SU-DHL-6 (cell line): ENCODE data around the gene ITGB6.

Experiments
- H2AFZ ChIP-seq: fragments of 200-600 bp; sonication (generic); 2 replicates; pipeline ENCODE4 v1.6.1; 2014; ENCODE audit warnings: low read depth, mild to moderate bottlenecking, moderate library complexity, mixed read lengths, antibody characterized with exemption, low read length; ENCODE audit not compliant: severe bottlenecking
- H3F3A ChIP-seq: fragments of 200-600 bp; shearing (Covaris generic); 2 replicates; pipeline ENCODE4 v1.6.0; 2016; ENCODE audit warnings: antibody characterized with exemption, mild to moderate bottlenecking; ENCODE audit not compliant: insufficient read depth
- H3K27ac ChIP-seq: fragments of 200-600 bp; sonication (generic); 2 replicates; pipeline ENCODE4 v1.5.1; 2016; ENCODE audit warnings: low read depth, mild to moderate bottlenecking, low read length, moderate library complexity, mixed read lengths
- H3K27me3 ChIP-seq: fragments of 200-600 bp; sonication (generic), shearing (Covaris generic); 2 replicates; pipeline ENCODE4 v1.6.0; 2014; ENCODE audit warnings: mild to moderate bottlenecking, low read length
- H3K36me3 ChIP-seq: fragments of 200-600 bp; sonication (generic); 2 replicates; pipeline ENCODE4 v1.6.1; 2014; ENCODE audit warnings: mild to moderate bottlenecking, low read length, mixed read lengths
- H3K4me2 ChIP-seq: fragments of 300-600, 200-600 bp; shearing (Covaris generic), sonication (generic); 2 replicates; pipeline ENCODE4 v1.6.0; 2014; ENCODE audit warnings: low read length, low read depth, mild to moderate bottlenecking; ENCODE audit not compliant: poor library complexity, severe bottlenecking
- H3K4me3 ChIP-seq: fragments of 200-600 bp; sonication (generic); 2 replicates; pipeline ENCODE4 v1.5.1; 2014; ENCODE audit warnings: antibody characterized with exemption, low read length, mild to moderate bottlenecking, mixed read lengths; ENCODE audit not compliant: insufficient read depth, poor library complexity, severe bottlenecking
- H3K79me2 ChIP-seq: fragments of 200-600 bp; sonication (generic); 2 replicates; pipeline ENCODE4 v1.6.1; 2014; ENCODE audit warnings: mild to moderate bottlenecking, low read length, moderate library complexity; ENCODE audit not compliant: insufficient read depth
- H3K9ac ChIP-seq: fragments of 200-600 bp; sonication (generic); 2 replicates; pipeline ENCODE4 v1.7.0; 2014; ENCODE audit warnings: mild to moderate bottlenecking, low read length
- H3K9me2 ChIP-seq: fragments of 200-600 bp; sonication (generic); replicated peaks from 2 replicates; pipeline ENCODE4 v1.6.1; 2014; ENCODE audit warnings: low read length; ENCODE audit not compliant: insufficient read depth
- H3K9me3 ChIP-seq: fragments of 200-600 bp; sonication (generic); 2 replicates; pipeline ENCODE4 v1.6.1; 2014; ENCODE audit warnings: low read length, mixed read lengths; ENCODE audit not compliant: insufficient read depth
- H4K20me1 ChIP-seq: fragments of 200-600 bp; sonication (generic); 2 replicates; pipeline ENCODE4 v1.6.1; 2014; ENCODE audit warnings: low read depth, mild to moderate bottlenecking, antibody characterized with exemption, low read length, moderate library complexity, mixed read lengths
- CTCF ChIP-seq: fragments of 200-600 bp; sonication (generic); IDR thresholded peaks from one replicate; pipeline ENCODE4 v1.5.1; 2017; ENCODE audit warnings: antibody characterized with exemption, mild to moderate bottlenecking, low read length, moderate library complexity; ENCODE audit not compliant: insufficient read depth, poor library complexity, severe bottlenecking
- EZH2phosphoT487 ChIP-seq: fragments of 200-600 bp; sonication (generic), shearing (Covaris generic); conservative IDR thresholded peaks from 2 replicates; pipeline ENCODE4 v1.6.1; 2018; ENCODE audit warnings: mild to moderate bottlenecking, antibody characterized with exemption, low read length, moderate library complexity, mixed read lengths

Gene ITGB6

GRCh38 chr2:160073284-160073888 is 126.7 kb downstream of the ITGB6 start:
- H3K27ac ChIP-seq, result no peak overlapping the region
- H3K4me2 ChIP-seq, result no peak overlapping the region
- H3K79me2 ChIP-seq, result no peaks in the 10 kb centered on the region
- no peak overlapping the region for H2AFZ ChIP-seq
- H3K9me3 ChIP-seq, result no peaks in the 10 kb centered on the region
- H4K20me1 ChIP-seq, result no peaks in the 10 kb centered on the region
- H3K9ac ChIP-seq, result no peak overlapping the region
- no peaks in the 10 kb centered on the region for H3K27me3 ChIP-seq
- H3F3A ChIP-seq, result no peaks in the 10 kb centered on the region
- H3K36me3 ChIP-seq, result no peaks in the 10 kb centered on the region
- no peaks in the 10 kb centered on the region for H3K9me2 ChIP-seq
- H3K4me3 ChIP-seq, result no peak overlapping the region
- TF ChIP-seq CTCF (no peak), EZH2phosphoT487 (no peak)

- no peaks in the 10 kb centered on the region for H3K27me3 ChIP-seq
- no peaks in the 10 kb centered on the region for H3K79me2 ChIP-seq
- H3K27ac ChIP-seq, result no peak overlapping the region
- H3K36me3 ChIP-seq, result no peaks in the 10 kb centered on the region
- no peaks in the 10 kb centered on the region for H3K9me2 ChIP-seq
- H3K4me3 ChIP-seq, result no peak overlapping the region
- H3K9me3 ChIP-seq, result no peaks in the 10 kb centered on the region
- H3F3A ChIP-seq, result no peaks in the 10 kb centered on the region
- no peak overlapping the region for H2AFZ ChIP-seq
- no peak for TF ChIP-seq EZH2phosphoT487
- TF ChIP-seq CTCF, result no peak
- no peaks in the 10 kb centered on the region for H4K20me1 ChIP-seq
- no peak overlapping the region for H3K4me2 ChIP-seq
- no peak overlapping the region for H3K9ac ChIP-seq
These were observed 131.2 kb downstream of the ITGB6 start for GRCh38 chr2:160068906-160069305.

- H3K79me2 ChIP-seq, result no peaks in the 10 kb centered on the region
- no peak overlapping the region for H3K4me2 ChIP-seq
- no peaks in the 10 kb centered on the region for H3K36me3 ChIP-seq
- H3K9ac ChIP-seq, result no peak overlapping the region
- H3K27me3 ChIP-seq, result no peaks in the 10 kb centered on the region
- H3K9me3 ChIP-seq, result no peaks in the 10 kb centered on the region
- TF ChIP-seq CTCF, result no peak
- no peak for TF ChIP-seq EZH2phosphoT487
- H3K27ac ChIP-seq, result no peak overlapping the region
- no peak overlapping the region for H3K4me3 ChIP-seq
- no peak overlapping the region for H2AFZ ChIP-seq
- H3F3A ChIP-seq, result no peaks in the 10 kb centered on the region
- no peaks in the 10 kb centered on the region for H3K9me2 ChIP-seq
- no peaks in the 10 kb centered on the region for H4K20me1 ChIP-seq
These were observed 135.2 kb downstream of the ITGB6 start for GRCh38 chr2:160064916-160065315.
